G401.6 (cell line): ENCODE results near the gene ANK2.

Experiments used
- FAIRE-seq: peaks from 2 replicates; lab custom pipeline; 2012; peaks lifted over from hg19 to GRCh38; lab: Jason Lieb, UNC

ANK2 gene

DNA sequence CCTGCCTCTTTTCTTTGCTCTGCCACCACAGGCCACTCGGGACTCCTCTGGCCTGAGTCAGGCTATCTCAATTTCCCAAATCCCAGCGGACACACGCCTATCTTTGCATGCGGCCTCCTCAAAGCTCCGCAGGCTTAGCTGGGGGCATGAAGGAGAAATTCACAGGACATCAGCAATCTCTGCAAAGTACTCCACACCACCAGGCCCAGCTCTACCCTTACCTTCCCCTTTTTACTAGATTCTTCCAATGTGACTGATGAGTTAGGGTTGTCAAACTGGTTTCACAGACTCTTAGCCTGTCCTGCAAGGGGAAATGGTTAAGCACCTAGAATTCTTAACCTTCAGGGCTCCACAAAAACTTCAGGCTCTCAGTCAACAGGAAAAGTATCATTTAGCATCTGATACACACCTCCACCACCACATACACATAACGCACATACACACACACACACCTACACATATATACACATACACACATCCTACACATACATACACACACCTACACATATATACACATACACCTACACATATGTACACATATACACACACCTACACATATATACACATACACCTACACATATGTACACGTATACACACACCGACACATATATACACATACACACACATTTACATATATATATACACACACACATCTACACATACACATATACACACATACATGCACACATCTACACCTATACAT lies 349.1 kb downstream of the ANK2 start:
- FAIRE-seq = no peak

DNA sequence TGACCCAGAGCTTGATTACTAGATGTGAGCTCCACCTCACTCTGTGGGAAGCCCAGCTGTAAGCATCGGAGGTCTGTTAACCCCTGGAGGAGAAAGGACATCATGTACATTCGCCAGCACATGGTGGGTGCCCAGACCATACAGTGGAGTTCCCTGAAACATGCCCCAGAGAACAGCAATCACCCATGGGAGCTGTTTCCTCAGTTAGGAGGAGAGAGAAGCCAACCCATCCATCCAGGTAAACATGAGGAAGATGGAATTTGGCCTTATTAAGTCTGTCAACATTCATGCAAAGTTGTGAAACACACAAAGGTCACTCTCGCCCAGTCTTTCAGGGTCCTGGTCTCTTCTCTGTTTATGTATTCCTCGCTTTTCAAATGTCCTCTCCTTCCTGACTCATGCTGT lies 354.7 kb downstream of the ANK2 start:
- FAIRE-seq = no peak

DNA sequence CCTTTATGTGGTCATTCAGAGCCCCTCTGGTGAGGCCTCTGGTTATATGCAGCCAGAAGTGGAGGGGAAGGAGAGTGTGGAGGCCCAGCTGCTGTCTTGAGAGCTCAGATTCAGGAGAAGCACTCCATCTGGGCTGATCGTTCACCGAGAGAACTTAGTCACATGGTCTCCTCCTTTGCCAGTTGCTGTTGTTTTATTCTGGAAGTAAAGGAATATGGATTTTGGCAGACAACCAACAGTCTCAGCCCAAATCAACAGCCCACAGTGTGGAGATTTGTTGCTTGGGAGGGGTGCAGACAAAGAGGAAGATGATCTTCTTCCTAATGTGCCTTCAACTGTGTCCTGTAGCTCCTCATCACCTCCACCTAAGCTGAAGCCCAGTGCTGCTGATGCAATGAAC lies 355.4 kb downstream of the ANK2 start:
- FAIRE-seq = no peak

DNA sequence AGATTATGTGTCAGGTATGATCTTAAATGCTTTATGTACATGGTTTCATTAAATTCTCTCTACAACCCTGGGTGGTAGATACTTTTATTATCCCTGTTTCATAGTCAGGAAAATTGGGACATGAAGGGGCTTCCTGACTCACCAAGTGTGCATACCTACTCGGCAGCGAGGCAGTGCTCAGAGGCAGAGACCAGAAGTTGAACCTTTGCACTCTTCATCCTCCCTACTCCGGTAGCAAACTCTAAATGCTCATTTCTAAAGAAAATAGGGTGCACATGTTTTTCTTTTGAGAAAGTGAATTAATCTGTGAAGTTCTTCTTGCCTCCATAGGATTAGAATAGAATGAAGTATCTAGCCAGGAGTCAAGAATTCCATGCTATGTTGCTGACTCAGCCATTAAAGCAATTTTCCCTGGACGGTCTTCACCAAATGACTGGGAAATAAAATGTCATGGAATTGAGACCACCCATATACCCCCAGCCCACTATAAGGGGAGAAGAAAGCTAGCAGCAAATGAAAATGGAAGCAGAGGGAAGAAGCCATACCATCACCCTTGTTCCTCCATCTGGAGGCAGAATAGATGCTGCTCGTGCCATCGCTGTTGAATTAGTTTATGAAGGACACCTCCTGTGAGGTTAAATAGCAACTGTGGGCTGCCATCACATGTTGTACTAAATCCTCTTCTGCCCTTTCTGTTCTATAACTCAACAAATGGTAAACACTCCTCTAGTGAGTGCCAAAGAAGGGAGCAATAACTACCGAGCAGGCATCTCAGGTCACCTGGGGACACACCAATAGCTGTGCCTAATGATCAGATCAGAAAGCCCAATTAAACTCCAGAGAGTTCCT lies 356.6 kb downstream of the ANK2 start:
- no peak for FAIRE-seq

DNA sequence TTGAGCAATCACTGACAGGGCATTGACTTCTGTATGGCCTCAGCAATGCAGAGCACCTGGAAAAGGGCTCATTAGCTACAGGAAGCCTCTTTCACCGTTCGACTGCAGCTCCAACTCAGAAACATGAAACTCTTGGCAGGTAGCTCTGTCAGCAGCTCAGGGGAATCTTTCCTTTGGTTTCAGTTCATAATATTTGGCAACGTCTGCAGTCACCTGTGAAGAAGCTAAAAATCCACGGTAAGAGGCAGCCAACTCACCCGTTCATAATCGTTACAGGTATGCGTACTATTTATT lies 357.2 kb downstream of the ANK2 start:
- FAIRE-seq = no peak

DNA sequence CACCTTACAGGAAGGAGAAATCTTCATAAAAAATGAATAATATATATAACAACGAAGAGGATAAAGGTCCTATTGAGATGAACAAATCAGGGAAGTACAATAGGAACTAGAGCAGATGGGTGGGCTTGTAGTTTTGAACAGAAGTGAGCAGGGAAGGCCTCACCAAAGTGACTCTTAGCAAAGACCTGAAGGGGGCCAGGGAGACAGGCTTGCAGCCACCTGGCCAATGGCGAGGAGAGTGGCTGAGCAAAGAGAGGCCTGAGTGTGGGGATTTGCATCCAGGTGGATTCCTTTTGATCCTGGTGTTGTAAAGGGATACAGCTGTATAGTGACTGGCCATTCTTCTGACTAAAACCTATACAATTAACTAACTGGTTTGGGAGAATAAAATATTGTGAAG lies 358.0 kb downstream of the ANK2 start:
- no peak for FAIRE-seq

DNA sequence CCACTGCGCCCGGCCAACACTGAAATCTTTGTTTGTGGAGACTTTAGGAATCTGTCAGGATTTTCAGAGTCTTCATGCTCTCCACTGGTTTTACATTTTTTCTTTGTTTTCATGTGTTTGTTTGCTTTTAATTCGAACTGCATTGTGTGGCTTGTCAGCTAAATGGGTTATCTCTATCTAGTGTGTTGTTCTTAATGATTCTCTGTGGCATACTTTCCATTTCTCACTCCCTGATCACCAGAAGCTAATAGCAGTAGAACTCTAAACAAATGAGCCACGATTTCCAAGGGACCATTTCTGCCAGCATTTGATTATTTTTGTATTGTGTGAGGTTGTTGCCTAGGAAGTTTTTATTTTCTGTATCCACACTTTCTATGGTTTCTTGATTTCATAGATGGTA lies 359.7 kb downstream of the ANK2 start:
- FAIRE-seq = no peak

DNA sequence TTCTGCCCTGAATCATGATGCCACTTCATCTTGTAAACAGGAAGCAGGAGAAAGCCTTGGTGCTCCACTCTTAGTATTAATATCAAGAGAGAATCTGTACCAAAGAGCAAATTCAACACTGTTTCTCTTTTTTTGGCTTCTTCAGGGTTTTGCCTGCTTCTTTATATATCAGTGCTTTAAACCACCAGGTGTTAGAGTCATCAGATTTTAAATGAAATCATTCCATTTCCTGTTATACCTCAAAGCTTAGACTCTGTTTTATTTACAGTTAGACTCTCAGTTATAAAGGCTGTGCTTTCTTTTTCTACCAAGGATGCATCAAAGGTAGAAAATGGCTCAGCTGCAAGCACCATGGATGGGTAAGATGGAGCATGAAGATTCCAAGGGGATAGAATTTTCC lies 361.2 kb downstream of the ANK2 start:
- FAIRE-seq = no peak

DNA sequence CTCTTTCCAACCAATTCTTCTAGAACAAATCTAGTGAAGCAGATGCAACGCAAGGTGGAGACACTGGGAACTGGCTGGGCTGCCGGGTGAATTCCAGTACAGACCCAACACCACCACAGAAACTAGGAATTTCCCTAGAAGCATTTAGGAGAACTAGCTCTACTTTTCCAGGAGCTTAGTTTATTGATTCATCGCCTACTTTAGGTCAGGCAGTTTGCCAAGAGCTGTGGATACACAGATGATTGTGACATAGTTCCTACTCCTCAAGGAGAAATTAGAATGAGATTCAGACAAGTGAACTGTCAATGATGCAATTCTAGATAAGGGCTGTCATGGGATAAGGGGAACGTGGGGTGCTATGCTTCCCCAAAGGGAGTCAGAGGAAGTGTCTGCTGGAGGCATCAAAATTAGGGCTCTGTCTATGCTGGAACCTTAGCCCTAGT lies 362.1 kb downstream of the ANK2 start:
- no peak for FAIRE-seq

DNA sequence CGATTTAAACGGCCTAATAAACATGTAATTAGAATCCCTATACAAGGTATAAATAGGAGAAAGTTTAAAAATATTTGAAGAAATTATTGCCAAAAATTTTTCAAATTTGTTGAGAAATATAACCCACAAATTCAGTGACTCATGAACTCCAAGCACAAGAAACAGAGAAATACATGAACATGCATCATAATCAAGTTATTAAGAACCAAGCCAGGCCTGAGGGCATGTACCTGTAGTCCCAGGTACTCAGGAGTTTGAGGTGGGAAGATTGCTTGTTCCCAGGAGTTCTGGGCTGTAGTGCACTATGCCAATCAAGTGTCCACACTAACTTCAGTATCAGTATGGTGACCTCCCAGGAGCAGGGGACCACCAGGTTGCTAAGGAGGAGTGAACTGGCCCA lies 370.2 kb downstream of the ANK2 start:
- FAIRE-seq = no peak

DNA sequence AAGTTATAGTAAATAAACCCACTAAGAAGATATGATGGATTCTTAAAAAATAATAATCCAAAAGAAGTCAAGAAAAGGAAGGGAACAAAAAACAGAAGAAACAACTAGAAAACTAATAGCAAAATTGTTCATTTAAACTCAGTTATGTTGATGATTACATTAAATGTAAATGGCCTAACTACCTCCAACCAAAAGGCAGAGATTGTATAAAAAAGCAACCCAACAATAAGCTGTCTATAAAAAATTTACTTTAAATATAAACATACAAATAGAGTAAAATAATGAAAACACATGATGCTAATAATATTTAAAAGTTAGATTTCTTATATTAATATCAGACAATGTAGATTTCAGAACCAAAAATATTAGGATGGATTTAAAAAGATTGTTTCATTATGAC lies 371.5 kb downstream of the ANK2 start:
- peak; percentile 90 for FAIRE-seq

DNA sequence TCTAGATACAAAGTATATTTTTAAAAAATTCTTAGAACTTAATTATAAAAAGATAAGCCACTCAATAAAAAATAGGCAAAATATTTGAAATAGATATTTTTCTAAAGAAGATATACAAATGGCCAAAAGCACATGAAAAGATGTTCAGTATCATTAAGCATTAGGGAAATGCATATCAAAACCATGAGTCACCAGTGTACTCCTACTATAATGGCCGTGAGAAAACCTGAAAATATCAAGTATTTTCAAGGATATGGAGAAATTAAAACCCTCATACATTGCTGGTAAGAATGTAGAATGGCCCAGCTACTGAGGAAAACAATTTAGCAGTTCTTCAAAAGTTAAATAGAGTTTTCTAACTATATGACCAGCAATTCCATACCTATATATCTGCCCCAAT lies 374.2 kb downstream of the ANK2 start:
- no peak for FAIRE-seq

DNA sequence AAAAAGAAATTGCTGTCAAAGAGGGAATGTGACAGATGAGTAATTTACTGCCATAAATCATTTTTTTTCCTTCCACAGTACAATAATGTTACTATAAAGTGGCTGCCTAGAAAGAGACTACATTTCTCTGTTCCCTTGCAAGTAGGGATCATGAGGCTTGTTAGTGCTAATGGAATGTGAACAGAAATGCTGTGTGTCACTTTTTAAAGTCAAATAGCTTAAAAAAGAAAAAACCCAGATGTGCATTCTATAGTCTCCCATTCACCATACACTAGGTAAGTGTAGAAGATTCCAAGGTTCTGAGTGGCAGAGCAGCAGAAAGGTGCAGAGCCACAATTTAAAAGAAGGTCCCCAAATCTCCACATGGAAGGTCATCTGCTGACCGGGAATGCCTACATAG lies 383.7 kb downstream of the ANK2 start:
- FAIRE-seq = no peak
